Measurements from ENCODE around the gene FMN2.

Gene FMN2

GRCh38 chr1:240239309-240239708 is 147.6 kb downstream of the FMN2 start:
- no peak for TF ChIP-seq CTCF (IDR thresholded peaks at IDR 0.05)
- peaks cover 6% of the 10 kb centered on the region for H3K27me3 Mint-ChIP-seq (ENCODE audit: low read depth, poor library complexity)
- no peak overlapping the region for H3K4me3 Mint-ChIP-seq
- no peak overlapping the region for H3K27ac Mint-ChIP-seq
- H3K9me3 Mint-ChIP-seq = no peaks in the 10 kb centered on the region
- H3K36me3 Mint-ChIP-seq (ENCODE audit: low read depth) = no peaks in the 10 kb centered on the region
- peaks cover 14% of the 10 kb centered on the region for H3K4me1 Mint-ChIP-seq
- no peak for DNase-seq

GRCh38 chr1:240241278-240241677 is 149.6 kb downstream of the FMN2 start:
- peaks cover 13% of the 10 kb centered on the region for H3K4me1 Mint-ChIP-seq
- TF ChIP-seq CTCF (IDR thresholded peaks at IDR 0.05) = no peak
- no peak overlapping the region for H3K27ac Mint-ChIP-seq
- no peak overlapping the region for H3K4me3 Mint-ChIP-seq
- H3K27me3 Mint-ChIP-seq (ENCODE audit: low read depth, poor library complexity) = peaks cover 6% of the 10 kb centered on the region
- H3K36me3 Mint-ChIP-seq (ENCODE audit: low read depth) = no peaks in the 10 kb centered on the region
- DNase-seq = no peak
- H3K9me3 Mint-ChIP-seq = no peaks in the 10 kb centered on the region

DNA sequence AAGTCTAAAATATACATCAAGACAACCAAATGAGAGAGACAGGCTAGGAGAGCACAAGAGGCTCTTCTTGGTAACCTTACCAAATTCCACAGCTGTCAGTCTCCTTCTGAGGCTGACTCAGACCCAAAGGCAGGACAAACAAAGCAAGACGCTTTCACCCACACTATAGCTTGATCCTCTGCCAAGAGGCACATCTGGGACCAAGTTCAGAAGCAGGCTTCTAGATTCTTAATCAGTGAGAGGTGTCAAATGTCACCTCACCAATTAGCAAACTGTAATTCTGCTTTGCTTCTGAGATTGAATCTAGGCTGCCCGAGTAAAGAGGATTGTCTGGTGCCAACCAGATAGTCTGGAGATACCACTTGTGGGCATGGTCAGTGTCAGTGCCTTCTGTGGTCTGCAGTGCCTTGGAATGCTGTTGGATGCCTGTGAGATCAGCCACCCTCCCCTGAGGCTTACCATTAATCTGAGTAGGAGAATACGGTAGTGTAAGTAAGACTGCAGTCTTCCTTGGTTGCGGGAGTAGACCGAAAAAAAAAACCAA is 151.0 kb downstream of the FMN2 start:
- no peaks in the 10 kb centered on the region for H3K36me3 Mint-ChIP-seq (ENCODE audit: low read depth)
- H3K9me3 Mint-ChIP-seq = no peaks in the 10 kb centered on the region
- H3K27me3 Mint-ChIP-seq (ENCODE audit: low read depth, poor library complexity) = no peaks in the 10 kb centered on the region
- DNase-seq = no peak
- no peaks in the 10 kb centered on the region for H3K4me1 Mint-ChIP-seq
- H3K27ac Mint-ChIP-seq = no peak overlapping the region
- no peak for TF ChIP-seq CTCF (IDR thresholded peaks at IDR 0.05)
- no peak overlapping the region for H3K4me3 Mint-ChIP-seq

DNA sequence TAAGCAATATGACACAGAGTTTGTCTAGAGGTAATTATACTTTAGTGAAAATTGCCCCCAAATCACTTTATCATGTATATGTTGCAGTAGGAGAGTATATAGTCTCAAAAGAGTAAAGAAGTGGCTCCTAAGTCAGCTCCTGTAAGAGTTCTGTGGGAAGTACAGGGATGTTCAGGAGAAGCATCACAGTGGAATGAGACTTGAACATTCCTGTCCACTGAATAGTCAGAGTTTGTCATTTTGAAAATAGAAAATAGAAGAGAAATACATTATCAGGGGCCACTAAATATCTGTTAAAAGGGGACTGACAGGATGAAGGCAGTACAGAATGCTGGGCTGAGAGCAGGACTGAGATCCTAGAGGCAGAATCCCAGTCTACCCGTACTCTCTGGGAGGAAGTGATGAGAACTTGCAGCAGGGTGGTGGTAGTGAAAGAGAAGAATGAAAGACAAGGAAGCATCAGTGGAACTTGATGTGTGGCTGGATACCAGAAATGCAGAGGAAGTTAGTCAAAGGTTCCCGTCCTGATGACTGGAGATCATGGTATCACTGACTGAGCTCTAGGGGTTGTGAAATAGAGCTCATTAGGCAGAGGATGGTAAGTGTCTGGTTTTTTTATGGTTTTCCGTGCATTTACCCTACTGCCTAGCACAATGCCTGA is 153.4 kb downstream of the FMN2 start:
- Mint-ChIP-seq H3K4me1 (no peaks in the 10 kb centered on the region), H3K27ac (no peak overlapping the region), H3K9me3 (peaks cover 13% of the 10 kb centered on the region), H3K27me3 (ENCODE audit: low read depth, poor library complexity) (no peaks in the 10 kb centered on the region), H3K4me3 (no peak overlapping the region), H3K36me3 (ENCODE audit: low read depth) (no peaks in the 10 kb centered on the region)
- no peak for TF ChIP-seq CTCF (IDR thresholded peaks at IDR 0.05)
- DNase-seq = no peak

DNA sequence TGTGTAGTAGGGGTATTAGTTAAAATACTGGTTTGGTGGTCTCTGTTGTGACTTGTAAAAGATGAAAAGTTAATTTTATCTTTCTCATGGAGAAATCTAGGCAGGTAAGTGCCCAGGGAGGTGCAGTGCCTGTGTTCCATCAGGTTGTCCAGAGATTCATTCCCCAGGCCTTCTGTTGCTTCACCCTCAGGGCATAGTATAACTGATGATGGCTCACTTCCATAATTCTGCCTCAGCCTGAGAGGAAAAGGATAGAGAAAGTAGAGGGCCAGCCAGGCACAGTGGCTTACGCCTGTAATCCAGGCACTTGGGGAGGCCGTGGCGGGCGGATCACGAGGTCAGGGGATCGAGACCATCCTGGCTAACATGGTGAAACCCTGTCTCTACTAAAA is 153.9 kb downstream of the FMN2 start:
- H3K4me1 Mint-ChIP-seq = no peaks in the 10 kb centered on the region
- no peaks in the 10 kb centered on the region for H3K27me3 Mint-ChIP-seq (ENCODE audit: low read depth, poor library complexity)
- H3K4me3 Mint-ChIP-seq = no peak overlapping the region
- peaks cover 18% of the 10 kb centered on the region for H3K9me3 Mint-ChIP-seq
- TF ChIP-seq CTCF (IDR thresholded peaks at IDR 0.05) = no peak
- no peak for DNase-seq
- no peaks in the 10 kb centered on the region for H3K36me3 Mint-ChIP-seq (ENCODE audit: low read depth)
- H3K27ac Mint-ChIP-seq = peak overlapping the region; percentile 55

DNA sequence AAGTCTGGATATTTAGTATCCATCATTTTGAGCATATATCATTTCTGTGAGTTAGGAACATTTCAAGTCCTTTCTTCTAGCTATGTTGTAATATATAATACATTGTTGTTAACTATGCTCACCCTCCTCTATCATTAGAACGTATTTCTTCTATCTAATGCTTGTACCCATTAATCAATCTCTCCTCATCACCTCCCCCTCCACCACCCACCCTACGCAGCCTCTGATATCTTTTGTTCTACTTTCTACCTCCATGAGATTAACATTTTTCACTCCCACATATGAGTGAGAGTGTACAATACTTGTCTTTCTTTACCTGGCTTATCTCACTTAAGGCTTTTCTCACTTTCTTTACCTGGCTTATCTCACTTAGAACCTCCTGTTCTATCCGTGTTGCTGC is 156.2 kb downstream of the FMN2 start:
- no peak for DNase-seq
- no peak overlapping the region for H3K4me3 Mint-ChIP-seq
- H3K27me3 Mint-ChIP-seq (ENCODE audit: low read depth, poor library complexity) = no peaks in the 10 kb centered on the region
- H3K27ac Mint-ChIP-seq = no peak overlapping the region
- H3K36me3 Mint-ChIP-seq (ENCODE audit: low read depth) = no peaks in the 10 kb centered on the region
- TF ChIP-seq CTCF (IDR thresholded peaks at IDR 0.05) = no peak
- peaks cover 32% of the 10 kb centered on the region for H3K9me3 Mint-ChIP-seq
- no peaks in the 10 kb centered on the region for H3K4me1 Mint-ChIP-seq

Data from nephron progenitor cell (in vitro differentiated cells).